NCI-H226 (cell line): Measurements from ENCODE around the gene ACSS2.

Source experiments
- DNase-seq: peaks from one replicate; pipeline ENCODE4 v3.0.0-alpha.2; 2015

The ACSS2 gene

GRCh38 chr20:34952671-34953070, 76.3 kb downstream of the ACSS2 start:
- peak; percentile 35 for DNase-seq

- DNase-seq: no peak
These were observed 77.5 kb downstream of the ACSS2 start for GRCh38 chr20:34953960-34954359.

DNA sequence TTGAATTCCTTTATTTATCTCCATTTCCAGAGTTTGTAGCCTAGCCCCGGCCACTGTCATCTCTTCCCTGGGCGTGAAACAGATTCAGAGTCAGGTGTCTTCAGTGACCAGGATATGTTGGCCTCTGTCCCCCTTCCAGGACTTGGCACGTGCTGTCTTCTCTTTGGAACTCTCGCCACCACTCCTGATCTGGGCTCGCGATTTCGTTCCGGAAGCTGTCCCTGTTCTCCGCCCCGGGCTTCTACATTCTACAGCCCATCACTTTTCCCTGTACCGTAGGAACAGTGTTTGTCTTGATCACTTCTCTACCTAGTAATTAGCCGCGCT, 78.5 kb downstream of the ACSS2 start:
- no peak for DNase-seq

- DNase-seq: peak; percentile 96
These were observed 79.0 kb downstream of the ACSS2 start, which contains the start of the genes GSS and MYH7B for GRCh38 chr20:34955231-34956040. Gene GSS (minus strand): TSS chr20:34955806. CDS start chr20:34951852, 3,954 bp downstream. Gene MYH7B (plus strand): TSS chr20:34955868. CDS start chr20:34978006, 22,138 bp downstream.

- DNase-seq: no peak
These were observed 79.6 kb downstream of the ACSS2 start for GRCh38 chr20:34956041-34956458.

DNA sequence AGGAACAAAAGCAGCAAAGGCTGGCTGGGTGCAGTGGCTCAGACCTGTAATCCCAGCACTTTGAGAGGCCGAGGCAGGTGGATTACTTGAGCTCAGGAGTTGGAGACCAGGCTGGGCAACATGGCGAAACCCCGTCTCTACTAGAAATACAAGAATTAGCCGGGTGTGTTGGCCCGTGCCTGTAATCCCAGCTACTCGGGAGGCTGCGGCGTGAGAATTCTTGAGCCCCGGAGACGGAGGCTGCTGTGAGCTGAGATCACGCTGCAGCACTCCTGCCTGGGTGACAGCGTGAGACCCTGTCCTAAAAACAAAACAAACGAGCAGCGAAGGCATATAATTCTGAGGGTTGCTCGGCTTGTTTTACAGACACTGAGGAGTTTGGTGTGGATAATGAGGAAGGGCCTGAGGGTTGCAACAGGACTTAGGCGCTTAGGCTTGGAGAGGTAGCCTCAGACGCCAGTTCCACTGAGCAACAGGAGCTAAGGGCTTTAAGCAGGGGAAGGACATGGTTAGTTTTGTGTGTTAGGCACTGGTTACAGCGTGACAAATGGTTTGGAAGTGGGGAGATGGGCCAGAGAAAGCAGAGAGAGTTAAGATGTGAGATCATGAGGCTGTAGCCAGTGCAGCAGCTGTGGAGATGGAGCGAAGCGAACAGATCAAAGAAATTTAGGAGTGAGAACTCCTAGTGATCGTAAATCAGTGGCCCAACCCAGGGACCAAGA, 80.5 kb downstream of the ACSS2 start:
- DNase-seq: no peak

DNA sequence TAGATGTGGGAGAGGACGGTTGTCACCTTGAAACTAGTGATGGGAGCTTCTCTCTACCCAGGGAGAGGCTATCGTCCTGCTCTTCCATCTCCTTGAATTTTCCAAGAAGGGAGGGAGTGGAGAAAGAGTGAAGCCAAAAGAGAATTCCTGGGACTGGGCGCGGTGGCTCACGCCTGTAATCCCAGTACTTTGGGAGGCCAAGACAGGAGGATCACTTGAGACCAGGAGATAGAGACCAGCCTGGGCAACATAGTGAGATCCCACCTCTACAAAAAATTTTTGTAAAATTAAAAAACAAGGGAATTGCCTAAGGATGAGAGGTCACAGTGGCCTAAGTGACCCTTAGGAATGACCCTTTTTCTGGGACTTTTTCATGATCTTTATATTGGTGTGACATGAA, 88.1 kb downstream of the ACSS2 start:
- DNase-seq: no peak

GRCh38 chr20:34965051-34965450, 88.6 kb downstream of the ACSS2 start:
- no peak for DNase-seq

DNA sequence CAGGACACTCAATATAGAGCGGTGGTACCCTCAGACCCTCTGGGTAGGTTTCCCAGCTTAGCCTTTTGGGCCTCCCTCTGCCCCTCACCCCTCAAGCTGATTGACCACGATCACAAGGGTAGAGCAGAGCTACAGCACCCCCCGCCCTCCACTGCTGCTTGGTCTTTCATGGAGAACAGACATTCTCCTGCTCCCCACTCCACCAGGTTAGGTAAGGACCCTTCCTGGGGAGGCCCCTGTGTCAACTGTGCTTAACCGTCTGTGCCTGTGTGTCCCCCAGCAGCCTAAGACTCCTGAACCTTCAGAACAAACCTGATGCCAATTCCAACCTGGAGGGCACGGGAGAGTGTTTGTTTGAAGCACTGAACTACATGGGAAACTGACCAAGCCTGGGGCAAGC, 91.0 kb downstream of the ACSS2 start:
- DNase-seq: no peak

DNA sequence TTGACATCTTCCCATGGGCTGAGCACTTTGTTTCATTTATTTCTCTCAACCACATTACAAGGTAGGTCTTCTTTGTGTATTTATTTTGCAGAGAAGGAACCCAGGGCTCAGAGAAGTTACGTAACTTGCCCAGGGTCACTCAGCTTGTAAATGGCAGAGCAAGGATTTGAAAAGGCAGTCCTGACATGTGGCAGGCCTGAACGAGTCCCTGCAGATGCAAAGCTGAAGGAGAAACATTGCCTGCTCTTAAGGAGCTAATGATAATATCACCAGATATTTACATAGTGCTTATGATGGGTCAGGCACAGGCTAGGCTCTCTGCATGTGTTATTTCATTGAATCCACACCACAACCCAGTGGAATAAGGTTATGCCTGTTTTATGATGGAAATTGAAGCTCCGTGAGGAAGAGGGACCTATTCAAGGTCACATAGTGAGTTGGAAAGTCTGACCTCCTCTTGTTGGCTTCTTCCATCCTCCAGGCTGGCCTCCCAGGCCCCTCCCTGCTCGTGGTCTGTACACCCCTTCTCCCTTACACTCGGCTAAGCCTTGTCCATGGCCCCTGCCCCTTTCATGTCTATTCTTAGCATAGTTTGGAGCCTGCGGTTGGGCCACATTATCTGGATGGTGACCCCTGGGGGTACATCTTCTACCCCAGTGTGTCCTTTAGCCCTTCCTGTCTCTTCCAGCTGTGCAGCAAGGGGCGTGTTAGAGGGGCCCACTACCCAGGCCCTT, 91.8 kb downstream of the ACSS2 start:
- no peak for DNase-seq

DNA sequence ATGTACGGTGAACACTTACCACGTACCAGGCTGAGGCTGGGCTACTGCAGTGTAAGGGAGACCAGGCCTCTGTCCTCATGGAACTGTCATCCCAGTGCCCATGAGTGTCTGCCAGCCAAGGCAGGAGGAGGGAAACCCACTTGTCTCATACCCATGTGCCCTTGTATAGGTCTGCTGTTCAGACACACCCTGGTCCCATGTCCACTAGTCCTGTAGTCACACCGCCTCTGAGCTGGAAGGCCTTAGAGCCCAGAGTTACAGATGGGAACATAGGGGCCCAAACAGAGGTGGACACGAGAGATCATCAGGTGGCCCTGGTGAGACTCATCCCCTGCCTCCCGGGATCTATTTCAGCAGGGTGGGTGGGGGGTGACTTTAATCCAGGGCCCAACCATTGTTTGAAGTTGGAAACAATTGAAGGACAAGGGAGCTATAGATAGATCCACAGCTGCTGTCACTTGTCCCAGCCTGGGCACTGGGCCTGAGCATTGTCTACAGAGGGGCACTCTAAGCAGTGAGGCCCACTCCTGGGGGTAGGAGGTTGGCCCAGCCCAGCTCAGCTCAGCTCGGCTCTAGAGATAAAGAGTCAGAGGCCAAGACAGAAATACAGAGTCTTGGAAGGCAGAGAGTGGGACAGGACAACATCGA, 93.9 kb downstream of the ACSS2 start:
- DNase-seq: no peak

GRCh38 chr20:34970846-34971560, 94.6 kb downstream of the ACSS2 start:
- no peak for DNase-seq

DNA sequence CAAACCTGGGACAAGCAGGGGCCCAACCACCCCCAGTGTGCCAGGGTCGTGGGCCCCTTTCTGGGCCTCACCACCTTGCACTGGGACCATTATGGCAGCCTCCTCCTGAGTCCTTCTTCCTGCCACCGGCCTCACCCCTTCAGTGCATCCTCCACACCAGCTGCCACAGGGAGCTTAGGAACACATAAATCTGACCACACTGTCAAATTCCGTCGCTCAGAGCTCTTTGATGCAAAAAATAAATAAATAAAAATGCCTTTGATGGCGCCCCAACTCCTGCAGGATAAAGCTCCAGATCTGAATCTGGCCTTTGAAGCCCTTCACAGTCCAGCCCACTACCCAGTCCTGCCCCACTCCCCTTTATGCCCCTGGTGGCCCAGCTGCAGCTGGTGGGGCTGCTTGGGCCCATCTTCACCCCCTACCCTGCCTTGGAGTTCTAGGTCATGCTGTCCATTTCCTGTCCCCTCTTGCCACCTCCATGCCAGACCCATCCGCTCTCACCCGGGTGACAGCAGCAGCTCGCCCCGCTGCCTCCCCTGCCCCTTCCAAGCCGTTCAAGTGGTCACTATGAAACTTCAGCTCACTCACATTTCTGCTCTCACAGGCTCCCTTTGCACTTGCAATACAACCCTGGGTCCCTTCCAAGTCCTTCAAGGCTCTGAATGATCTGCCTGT, 95.3 kb downstream of the ACSS2 start:
- DNase-seq: no peak

DNA sequence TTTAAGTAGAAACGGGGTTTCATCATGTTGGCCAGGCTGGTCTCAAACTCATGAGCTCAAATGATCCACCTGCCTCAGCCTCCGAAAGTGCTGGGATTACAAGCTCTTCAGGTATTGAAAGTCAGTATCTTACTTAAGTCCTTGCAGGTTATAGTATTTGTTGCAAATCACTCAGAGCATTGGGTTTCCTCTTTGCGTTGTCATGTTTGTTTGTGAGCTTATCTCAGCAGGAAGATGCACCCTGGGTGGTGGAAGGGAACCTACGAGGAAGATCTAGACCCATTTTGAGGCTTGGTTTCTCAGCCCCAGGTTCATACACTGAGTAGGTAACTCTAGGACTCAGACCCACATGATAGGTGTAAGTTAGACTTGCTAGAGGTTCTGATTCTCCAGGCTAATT, 97.8 kb downstream of the ACSS2 start:
- no peak for DNase-seq

- DNase-seq: no peak
These were observed 99.9 kb downstream of the ACSS2 start for GRCh38 chr20:34976286-34976685.
